A673 (cell line): ENCODE data around the gene FUNDC2.

Source experiments
- CTCF ChIP-seq: fragments of 300-800, 200-600 bp; sonication (generic); conservative IDR thresholded peaks from 2 replicates; pipeline ENCODE4 v1.5.1; 2017; ENCODE audit warnings: low read depth, mild to moderate bottlenecking, antibody characterized with exemption, low read length, moderate library complexity, mixed read lengths
- EZH2 ChIP-seq: fragments of 200-600 bp; sonication (generic); IDR thresholded peaks from 2 replicates; pipeline ENCODE4 v1.6.1; 2017; ENCODE audit warnings: borderline replicate concordance, low read depth, mild to moderate bottlenecking, mixed read lengths, antibody characterized with exemption, low read length; ENCODE audit not compliant: poor library complexity, severe bottlenecking

- TF ChIP-seq EZH2 (no peak), CTCF (peak; percentile 22; the same call in 1 of the 2 replicates)
These were observed 39.6 kb upstream of the FUNDC2 start for GRCh38 chrX:154986826-154987575.
